Measurements from ENCODE around the gene LIMCH1. TPM values are rescaled to one million over a fixed set of nuclear protein-coding genes. Genes with fewer than 3 reads are reported as not detected.

LIMCH1 gene
- polyA plus RNA-seq, 1 experiment, result 1.1 TPM

GRCh38 chr4:41575207-41575606 lies 37.2 kb downstream of the LIMCH1 start:
- CTCF ChIA-PET, result interaction anchor here (1.4 kb wide), 1 partner anchor 69 kb away, joined by 7 read pairs; no protein-coding TSS in a partner anchor
- POLR2A ChIA-PET, result no interaction called here
- no peak overlapping the region for H3K4me3 ChIP-seq (ENCODE audit: low read depth, low read length)
- H3K27me3 ChIP-seq (ENCODE audit: control insufficient read depth, insufficient read depth, low read length), result no peaks in the 10 kb centered on the region
- no peak for TF ChIP-seq CTCF (IDR thresholded peaks at IDR 0.05; ENCODE audit: low read depth, low read length)
- DNase-seq (ENCODE audit: low read depth, low spot score), result no peak
- no peaks in the 10 kb centered on the region for H3K9me3 ChIP-seq (ENCODE audit: control insufficient read depth, insufficient read depth, low read length)
- H3K27ac ChIP-seq (ENCODE audit: low read depth, low read length), result no peak overlapping the region

- Histone ChIP-seq H3K4me3 (ENCODE audit: low read depth, low read length) (no peak overlapping the region), H3K27me3 (ENCODE audit: control insufficient read depth, insufficient read depth, low read length) (no peaks in the 10 kb centered on the region), H3K27ac (ENCODE audit: low read depth, low read length) (no peak overlapping the region), H3K9me3 (ENCODE audit: control insufficient read depth, insufficient read depth, low read length) (no peaks in the 10 kb centered on the region)
- ChIA-PET POLR2A (no interaction called here), CTCF (interaction anchor here (1.4 kb wide), 1 partner anchor 68 kb away, joined by 7 read pairs; no protein-coding TSS in a partner anchor)
- TF ChIP-seq CTCF (IDR thresholded peaks at IDR 0.05; ENCODE audit: low read depth, low read length), result no peak
- DNase-seq (ENCODE audit: low read depth, low spot score), result no peak
Measured at GRCh38 chr4:41575665-41576064, 37.7 kb downstream of the LIMCH1 start.

GRCh38 chr4:41579043-41579442 lies 41.1 kb downstream of the LIMCH1 start:
- Histone ChIP-seq H3K9me3 (ENCODE audit: control insufficient read depth, insufficient read depth, low read length) (no peaks in the 10 kb centered on the region), H3K4me3 (ENCODE audit: low read depth, low read length) (no peak overlapping the region), H3K27ac (ENCODE audit: low read depth, low read length) (no peak overlapping the region), H3K27me3 (ENCODE audit: control insufficient read depth, insufficient read depth, low read length) (no peaks in the 10 kb centered on the region)
- ChIA-PET CTCF (interaction anchor here (0.6 kb wide), 1 partner anchor 86 kb away, joined by 8 read pairs; no protein-coding TSS in a partner anchor), POLR2A (no interaction called here)
- no peak for DNase-seq (ENCODE audit: low read depth, low spot score)
- TF ChIP-seq CTCF (IDR thresholded peaks at IDR 0.05; ENCODE audit: low read depth, low read length), result no peak

- no peaks in the 10 kb centered on the region for H3K27me3 ChIP-seq (ENCODE audit: control insufficient read depth, insufficient read depth, low read length)
- no peaks in the 10 kb centered on the region for H3K9me3 ChIP-seq (ENCODE audit: control insufficient read depth, insufficient read depth, low read length)
- no peak for DNase-seq (ENCODE audit: low read depth, low spot score)
- ChIA-PET POLR2A (no interaction called here), CTCF (no interaction called here)
- H3K4me3 ChIP-seq (ENCODE audit: low read depth, low read length), result no peak overlapping the region
- H3K27ac ChIP-seq (ENCODE audit: low read depth, low read length), result no peak overlapping the region
- TF ChIP-seq CTCF (IDR thresholded peaks at IDR 0.05; ENCODE audit: low read depth, low read length), result no peak
Measured at GRCh38 chr4:41579526-41579925, 41.6 kb downstream of the LIMCH1 start.

GRCh38 chr4:41580007-41580406 lies 42.0 kb downstream of the LIMCH1 start:
- Histone ChIP-seq H3K9me3 (ENCODE audit: control insufficient read depth, insufficient read depth, low read length) (no peaks in the 10 kb centered on the region), H3K27ac (ENCODE audit: low read depth, low read length) (no peak overlapping the region), H3K4me3 (ENCODE audit: low read depth, low read length) (no peak overlapping the region), H3K27me3 (ENCODE audit: control insufficient read depth, insufficient read depth, low read length) (no peaks in the 10 kb centered on the region)
- CTCF ChIA-PET, result no interaction called here
- TF ChIP-seq CTCF (IDR thresholded peaks at IDR 0.05; ENCODE audit: low read depth, low read length), result no peak
- DNase-seq (ENCODE audit: low read depth, low spot score), result no peak
- POLR2A ChIA-PET, result no interaction called here
